Measurements from ENCODE around the gene ABRACL. TPM values are rescaled to one million over a fixed set of nuclear protein-coding genes. Genes with fewer than 3 reads are reported as not detected.

Gene ABRACL
- total and polyA plus RNA-seq, 2 of the 8 experiments (the other 6 are each of a cell fraction or from before 2014, with no cell fraction given): 103 to 167 TPM

DNA sequence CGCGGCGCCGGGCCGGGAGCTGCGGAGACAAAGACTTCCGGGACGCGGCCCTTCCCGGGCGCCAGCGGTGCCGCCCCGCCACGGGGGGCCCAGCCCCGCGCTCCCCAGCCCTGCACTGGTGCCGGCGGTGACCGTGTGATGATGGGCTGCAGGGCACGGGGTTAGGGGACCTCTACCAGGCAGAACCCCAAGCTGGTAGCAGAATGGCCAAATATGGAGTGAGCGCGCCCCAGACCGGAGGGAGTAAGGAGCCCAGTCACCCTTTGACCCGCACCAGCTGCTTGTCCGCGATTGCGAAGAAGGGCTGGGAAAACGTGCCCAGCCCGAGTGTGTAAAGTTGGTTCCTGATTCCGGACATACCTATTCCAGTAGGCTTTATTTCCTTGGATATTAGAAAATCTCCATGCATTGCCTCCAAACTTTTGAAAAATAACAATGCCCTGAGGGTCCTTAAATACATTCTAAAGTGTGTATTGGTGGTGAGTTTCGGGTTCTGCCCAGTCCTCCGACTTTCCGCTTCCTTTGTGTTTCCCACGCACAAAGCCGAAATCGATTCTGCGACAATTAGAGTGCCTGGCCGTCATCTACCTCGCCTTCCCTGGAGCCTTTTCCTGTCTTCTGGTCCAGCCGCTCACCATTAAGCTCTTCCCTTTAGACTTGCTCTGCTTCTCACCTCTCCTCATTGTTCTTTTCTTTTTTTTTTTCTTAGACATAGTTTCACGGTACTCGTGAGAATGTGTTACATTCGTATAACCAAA, 1.1 kb downstream of the ABRACL start (continued):
- TF ChIP-seq TAF7 (optimal IDR thresholded peaks at IDR 0.05; ENCODE audit: borderline replicate concordance, low read depth, low read length) (peak; percentile 50), FOSL1 (IDR thresholded peaks at IDR 0.05; ENCODE audit: insufficient read depth, low read depth, low read length) (no peak), RXRA (IDR thresholded peaks at IDR 0.05; ENCODE audit: insufficient read depth, low read depth, low read length) (no peak), TAF1 (IDR thresholded peaks at IDR 0.05; ENCODE audit: low read depth, low read length) (peak; percentile 61), HDAC2 (IDR thresholded peaks at IDR 0.05; ENCODE audit: borderline replicate concordance in 1 of 2, low read depth in 2 of 2, low read length in 2 of 2) (0 out of 4 replicates have a peak, but pooled peaks of 1 of the 2 experiments have one; percentile 11), POLR2A (IDR thresholded peaks at IDR 0.05; ENCODE audit: control extremely low read depth in 1 of 2, low read depth in 2 of 2, low read length in 2 of 2) (peak in 1 of 2 experiments; percentile 80; a peak in 2 of 3 replicates), ASH2L (IDR thresholded peaks at IDR 0.05; ENCODE audit: low read length) (peak; percentile 18)
